Measurements from ENCODE around the gene GBX2.

GBX2 gene

DNA sequence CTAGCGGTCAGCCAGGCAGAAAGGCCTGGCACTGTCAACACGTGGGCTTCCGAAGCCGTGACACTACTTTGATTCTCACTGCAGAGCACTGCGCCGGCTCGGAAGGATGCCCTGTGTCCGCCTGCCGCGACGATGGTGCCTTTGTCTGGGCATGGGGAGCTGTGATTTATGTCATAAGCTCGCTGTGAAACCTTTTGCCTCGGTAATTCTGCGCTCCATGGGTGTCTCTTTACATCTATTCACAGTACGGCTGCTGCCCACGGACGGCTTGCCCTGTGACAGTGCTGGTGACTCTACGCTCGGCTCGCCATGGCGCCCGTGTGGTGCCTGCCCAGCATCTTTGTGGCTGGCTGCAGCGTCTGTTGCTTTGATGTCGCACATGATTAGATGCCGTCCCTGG lies 43.1 kb upstream of the GBX2 start:
- no peak overlapping the region for H3K27ac ChIP-seq
- TF ChIP-seq, protein P1, sequence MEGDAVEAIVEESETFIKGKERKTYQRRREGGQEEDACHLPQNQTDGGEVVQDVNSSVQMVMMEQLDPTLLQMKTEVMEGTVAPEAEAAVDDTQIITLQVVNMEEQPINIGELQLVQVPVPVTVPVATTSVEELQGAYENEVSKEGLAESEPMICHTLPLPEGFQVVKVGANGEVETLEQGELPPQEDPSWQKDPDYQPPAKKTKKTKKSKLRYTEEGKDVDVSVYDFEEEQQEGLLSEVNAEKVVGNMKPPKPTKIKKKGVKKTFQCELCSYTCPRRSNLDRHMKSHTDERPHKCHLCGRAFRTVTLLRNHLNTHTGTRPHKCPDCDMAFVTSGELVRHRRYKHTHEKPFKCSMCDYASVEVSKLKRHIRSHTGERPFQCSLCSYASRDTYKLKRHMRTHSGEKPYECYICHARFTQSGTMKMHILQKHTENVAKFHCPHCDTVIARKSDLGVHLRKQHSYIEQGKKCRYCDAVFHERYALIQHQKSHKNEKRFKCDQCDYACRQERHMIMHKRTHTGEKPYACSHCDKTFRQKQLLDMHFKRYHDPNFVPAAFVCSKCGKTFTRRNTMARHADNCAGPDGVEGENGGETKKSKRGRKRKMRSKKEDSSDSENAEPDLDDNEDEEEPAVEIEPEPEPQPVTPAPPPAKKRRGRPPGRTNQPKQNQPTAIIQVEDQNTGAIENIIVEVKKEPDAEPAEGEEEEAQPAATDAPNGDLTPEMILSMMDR (IDR thresholded peaks at IDR 0.05): no peak
- TF ChIP-seq ZFX (IDR thresholded peaks at IDR 0.05; ENCODE audit: borderline replicate concordance): no peak

DNA sequence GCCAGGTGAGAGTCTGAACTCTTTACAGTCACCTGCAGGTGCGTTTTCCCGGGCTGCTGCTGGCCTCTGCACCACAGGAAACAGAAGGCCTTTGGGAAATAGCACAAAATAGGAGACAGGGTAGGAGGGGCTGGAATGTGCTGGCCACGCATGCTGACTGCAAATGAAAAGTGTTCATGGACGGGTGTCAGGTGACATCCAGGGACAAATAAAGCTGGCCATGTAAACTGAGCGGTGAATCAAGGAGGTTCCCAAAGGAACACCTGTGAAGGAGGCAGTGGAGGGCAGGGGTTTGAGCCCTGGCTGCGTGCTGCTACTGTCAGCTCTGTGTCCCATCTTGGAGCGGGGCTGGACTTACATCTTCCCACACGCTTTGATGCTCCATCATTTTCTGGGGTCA lies 42.4 kb upstream of the GBX2 start:
- H3K27ac ChIP-seq: no peak overlapping the region
- TF ChIP-seq, protein P1 (IDR thresholded peaks at IDR 0.05): no peak

DNA sequence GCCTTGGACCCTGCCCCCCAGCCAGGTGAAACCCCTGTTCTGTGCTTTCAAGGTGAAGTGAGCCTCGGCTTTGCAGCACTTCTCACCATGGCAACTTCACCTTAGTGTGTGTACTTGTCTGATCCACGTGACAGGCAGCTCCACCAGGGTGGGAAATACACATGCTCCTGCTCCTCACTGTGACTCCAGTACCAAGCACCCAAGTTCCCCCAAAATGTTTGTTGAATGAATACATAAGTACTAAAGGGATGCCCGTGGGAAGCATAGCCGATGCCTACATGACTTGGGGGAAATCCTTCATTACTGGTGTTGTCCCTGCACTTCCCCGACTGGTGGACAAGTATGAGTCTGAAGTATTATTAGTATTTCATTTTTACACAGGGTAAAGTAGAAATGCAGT lies 41.8 kb upstream of the GBX2 start:
- TF ChIP-seq, protein P1 (IDR thresholded peaks at IDR 0.05): no peak
- no peak for TF ChIP-seq ZFX (IDR thresholded peaks at IDR 0.05; ENCODE audit: borderline replicate concordance)
- H3K27ac ChIP-seq: no peak overlapping the region

DNA sequence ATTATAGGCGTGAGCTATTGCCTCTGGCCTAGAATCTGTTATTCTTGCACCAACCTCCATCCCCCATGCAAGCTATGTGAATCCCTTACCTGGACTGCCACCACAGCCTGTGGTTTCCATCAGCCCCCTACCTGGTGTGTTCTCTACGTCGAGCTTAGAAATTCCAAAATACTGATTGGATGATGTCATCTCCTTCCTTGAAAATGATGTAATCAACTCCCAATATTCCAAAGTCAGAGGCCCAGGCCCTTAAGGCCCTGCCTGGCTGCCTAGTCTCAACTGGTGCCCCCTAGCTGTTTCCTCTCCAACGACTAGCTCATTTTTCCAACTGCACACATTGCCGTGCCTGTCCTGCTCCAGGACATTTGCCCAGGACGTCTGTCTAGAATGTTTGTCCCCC lies 41.3 kb upstream of the GBX2 start:
- H3K27ac ChIP-seq: no peak overlapping the region
- TF ChIP-seq, protein P1 (IDR thresholded peaks at IDR 0.05): no peak
- no peak for TF ChIP-seq ZFX (IDR thresholded peaks at IDR 0.05; ENCODE audit: borderline replicate concordance)

DNA sequence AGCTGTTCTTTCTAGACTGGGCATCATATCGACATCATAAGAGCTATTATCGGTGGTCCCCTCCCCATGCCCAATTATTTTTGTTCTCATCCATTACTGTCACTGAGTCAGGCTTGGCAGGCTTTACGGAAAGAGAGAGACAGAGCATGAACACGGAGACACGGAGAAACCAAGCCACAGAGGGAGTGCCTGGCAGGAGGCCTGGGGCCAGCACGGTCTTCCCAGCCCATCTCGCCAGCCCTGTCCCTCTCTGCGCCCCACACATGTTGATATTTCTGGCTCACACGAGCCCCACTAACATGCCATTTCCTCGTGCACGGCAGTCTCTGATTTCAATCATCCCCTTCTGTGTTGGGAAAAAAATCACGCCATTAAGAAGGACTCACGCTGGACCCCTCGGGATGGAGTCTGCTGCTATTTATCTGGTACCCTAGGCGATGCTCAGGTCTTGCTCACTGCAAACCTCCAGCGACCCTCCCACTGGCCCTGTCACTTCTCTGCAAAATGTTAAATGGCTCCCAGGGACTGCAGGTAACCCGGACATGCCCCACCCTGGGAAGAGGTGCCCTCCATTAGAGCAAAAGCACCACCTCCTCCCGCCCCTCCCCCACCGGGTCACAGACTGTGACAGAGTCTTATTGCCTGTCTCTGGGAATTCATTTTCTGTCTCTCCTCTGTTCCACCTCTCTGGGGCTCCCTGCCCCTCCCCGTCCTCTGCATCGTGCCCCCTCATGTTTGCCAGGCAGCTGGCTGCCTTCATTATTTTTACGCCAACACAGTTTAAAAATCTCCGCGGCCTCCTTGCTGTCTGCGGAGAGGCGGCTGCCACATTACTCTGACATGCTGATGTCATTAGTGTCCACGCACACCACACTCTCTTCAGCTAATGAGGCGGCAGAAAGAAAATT lies 40.1 kb upstream of the GBX2 start:
- TF ChIP-seq, protein P1 (IDR thresholded peaks at IDR 0.05): no peak
- TF ChIP-seq ZFX (IDR thresholded peaks at IDR 0.05; ENCODE audit: borderline replicate concordance): no peak
- H3K27ac ChIP-seq: no peak overlapping the region

DNA sequence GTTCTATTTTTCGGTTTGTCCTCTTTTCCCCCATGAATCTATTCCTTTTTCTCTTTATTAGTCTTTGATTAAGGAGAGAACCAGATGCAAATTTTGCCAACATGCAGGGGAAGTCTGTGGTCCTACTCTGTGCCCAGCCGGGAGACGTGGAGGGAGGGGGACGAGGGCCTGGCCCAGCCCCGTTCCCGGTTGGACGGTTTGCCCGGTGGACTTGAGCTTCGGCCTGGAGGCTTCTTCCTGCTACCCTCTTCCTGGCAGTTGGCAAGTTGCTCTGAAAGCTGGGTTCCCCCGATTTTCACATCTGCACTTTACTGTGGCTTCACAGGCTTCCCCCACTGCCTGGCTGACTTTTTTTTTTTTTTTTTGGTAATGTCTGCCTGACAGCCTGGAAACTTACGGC lies 39.3 kb upstream of the GBX2 start:
- no peak overlapping the region for H3K27ac ChIP-seq
- no peak for TF ChIP-seq ZFX (IDR thresholded peaks at IDR 0.05; ENCODE audit: borderline replicate concordance)
- TF ChIP-seq, protein P1 (IDR thresholded peaks at IDR 0.05): no peak

DNA sequence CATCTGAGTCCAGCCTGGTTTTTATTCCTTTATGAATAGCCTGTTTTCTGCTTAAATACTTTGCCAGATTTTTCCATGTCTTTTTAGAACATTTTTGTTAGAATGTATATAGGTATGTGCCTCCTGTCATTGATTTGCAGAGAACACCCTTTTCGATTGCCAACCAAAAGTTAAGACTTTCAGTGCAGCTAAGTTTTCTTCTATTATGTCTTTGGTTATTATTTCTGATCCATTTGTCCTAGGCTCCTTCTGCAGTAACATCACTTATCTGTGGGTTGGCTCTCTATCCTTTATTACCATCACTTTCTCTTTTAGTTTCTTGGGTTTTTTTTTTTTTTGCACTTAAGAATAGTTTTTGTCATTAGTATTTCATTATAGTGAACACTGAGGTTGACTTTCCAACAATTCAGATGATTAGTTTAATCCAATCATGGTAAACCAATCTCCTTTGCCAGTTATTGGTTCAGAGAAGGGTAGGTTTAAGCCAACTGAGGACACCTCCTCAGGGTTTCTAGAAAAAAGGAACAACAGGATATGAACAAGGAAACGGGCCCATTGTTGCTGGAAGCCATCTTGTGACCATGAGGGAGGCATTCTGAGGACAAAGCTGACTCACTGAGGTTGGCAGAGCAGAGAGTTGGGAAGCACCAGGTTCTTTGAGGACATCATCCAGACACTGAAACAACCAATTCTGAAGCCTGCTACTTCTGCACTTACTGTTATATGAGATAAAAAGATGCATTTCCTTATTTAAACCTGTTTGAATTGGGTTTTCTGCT lies 37.9 kb upstream of the GBX2 start:
- no peak for TF ChIP-seq ZFX (IDR thresholded peaks at IDR 0.05; ENCODE audit: borderline replicate concordance)
- TF ChIP-seq, protein P1 (IDR thresholded peaks at IDR 0.05): no peak

More for the DNA sequence above, 37.9 kb upstream of the GBX2 start:
- H3K27ac ChIP-seq: no peak overlapping the region

Measured in 22Rv1 (cell line).